NCI-H1417 treated with DMSO at 0.1 percent for 48 hours (cell line): ENCODE measurements around the gene CCDC91.

Experiments
- DNase-seq: peaks from one replicate; lab custom pipeline; 2025; lab: John Stamatoyannopoulos, UW

Gene CCDC91

DNA sequence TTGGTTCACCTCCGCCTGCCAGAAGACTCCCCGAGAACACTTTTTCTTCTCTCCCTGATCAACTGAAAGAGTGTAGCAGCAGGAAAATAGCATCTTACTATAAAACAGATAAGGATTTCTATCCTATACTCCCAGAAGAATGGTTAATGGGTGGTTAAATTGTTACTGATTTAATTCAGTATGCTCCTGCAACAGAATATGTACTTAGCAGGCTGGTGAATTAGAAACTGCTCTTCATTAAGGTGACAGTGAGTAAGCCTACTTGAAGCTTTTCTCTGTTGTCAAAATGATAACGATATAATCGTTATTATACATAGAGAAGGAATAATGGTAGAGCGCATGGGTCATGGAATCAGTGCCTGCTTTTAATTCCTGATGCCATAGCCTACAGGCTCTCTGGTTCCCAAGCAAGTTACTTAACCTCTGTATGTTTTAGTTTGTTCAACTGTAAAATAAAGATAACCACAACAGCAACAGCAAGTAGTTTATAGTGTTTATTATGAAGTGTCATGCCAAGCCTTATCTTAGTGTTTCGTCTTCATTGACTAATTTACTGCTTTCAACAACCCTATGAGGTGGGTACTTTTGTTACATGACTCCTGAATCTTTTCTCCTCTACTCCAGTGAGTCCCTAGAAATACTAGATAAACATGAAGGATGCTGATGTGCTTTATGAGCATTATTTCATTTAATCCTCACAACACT lies 392.6 kb downstream of the CCDC91 start:
- DNase-seq, result no peak

DNA sequence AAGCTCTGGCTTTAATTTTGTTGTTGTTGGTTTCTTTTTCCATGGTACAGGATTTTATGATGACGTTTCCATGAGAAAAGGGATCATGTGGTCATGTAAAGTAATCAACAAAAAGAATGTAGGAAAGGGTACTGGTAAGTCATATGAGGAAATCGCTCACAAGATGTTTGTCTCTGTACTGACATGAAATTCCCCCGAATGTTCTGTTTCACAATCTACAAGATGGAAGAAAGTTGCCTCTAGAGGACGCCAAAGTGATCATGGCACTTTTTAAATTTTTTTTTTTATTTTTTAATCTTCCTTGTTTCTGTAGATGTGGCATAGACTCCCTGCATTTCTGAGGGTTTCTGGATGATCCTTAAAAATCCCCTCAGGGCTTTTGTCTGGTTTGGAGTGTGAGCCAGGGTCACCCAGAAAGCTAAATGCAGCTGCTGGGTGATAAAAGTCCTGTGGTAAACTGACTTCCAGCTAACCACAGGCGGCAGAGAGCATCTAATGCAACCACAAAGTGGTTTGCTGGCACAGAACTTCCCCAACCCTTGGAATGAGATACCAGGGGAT lies 393.5 kb downstream of the CCDC91 start:
- no peak for DNase-seq

DNA sequence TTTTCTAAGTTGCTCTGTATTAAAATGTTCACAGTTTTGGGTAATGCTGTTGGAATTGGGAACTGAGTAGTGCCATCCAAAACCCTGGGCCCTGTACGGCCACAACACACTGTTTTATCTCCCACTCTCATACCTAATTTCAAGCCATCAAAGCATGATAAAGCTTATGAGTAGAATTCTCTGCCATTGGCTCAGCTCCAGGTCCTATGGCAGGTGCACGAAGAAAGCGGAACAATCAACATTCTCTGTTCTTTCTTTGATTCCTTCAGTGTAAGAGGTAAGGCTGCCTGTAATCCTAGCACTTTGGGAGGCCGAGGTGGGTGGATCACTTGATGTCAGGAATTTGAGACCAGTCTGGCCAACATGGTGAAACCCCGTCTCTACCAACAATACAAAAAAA lies 394.9 kb downstream of the CCDC91 start:
- DNase-seq, result no peak

DNA sequence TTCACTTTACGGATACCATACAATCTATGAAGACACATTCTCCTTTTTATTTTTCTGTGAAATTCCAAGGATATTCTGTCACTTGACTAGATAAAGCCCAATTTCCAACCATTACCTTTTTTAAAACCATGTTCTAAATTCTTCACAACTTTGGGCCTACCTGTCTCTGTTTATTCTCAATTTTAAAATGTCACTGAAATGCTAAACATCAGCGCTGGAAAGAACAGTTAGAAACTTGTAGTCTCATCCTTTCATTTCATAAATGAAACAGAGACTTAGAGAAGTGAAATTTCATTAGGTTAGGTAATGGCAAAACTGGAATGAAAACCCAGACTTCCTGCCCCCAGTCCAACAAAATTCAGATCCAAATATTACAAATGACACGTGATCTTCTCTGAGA lies 396.2 kb downstream of the CCDC91 start:
- DNase-seq, result no peak

DNA sequence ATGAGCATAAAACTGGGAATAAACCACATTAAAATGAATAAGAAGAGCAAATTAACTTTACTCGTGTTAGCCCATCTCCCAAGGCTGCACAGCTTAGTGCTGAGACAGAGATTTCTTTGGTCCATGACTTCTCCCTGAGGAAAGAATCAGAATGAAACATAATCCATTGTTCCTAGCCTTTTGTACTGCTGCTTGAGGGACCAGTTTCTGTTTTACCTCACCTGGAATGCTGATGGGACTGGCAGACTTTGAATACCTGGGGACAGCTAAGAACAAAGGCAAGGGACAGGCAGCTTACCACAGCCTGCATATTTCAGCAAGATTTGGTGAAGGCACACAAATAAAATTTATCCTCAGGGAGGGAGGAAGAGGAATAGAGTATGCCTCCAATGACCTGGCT lies 401.6 kb downstream of the CCDC91 start:
- no peak for DNase-seq
